HepG2 (cell line): Measurements from ENCODE around the gene GLO1. TPM values are rescaled to one million over a fixed set of nuclear protein-coding genes. Genes with fewer than 3 reads are reported as not detected.

ENCODE experiments used
- CBX5 ChIP-seq: sonication (generic); formaldehyde crosslinking; IDR thresholded peaks from 2 replicates; pipeline ENCODE4 v1.4.0; 2020; ENCODE audit warnings: missing genetic modification reagents, borderline replicate concordance
- FOXC1 ChIP-seq: sonication (generic); formaldehyde crosslinking; IDR thresholded peaks from 2 replicates; pipeline ENCODE4 v1.8.0; 2022; ENCODE audit warnings: mild to moderate bottlenecking, missing genetic modification reagents, borderline replicate concordance
- FOXK1 ChIP-seq: sonication (generic); formaldehyde crosslinking; IDR thresholded peaks from 2 replicates; pipeline ENCODE4 v1.4.0; 2020; ENCODE audit warnings: low read depth, missing genetic modification reagents, borderline replicate concordance
- IKZF4 ChIP-seq: sonication (generic); formaldehyde crosslinking; IDR thresholded peaks from 2 replicates; pipeline ENCODE4 v1.5.1; 2020; ENCODE audit warnings: borderline replicate concordance, mild to moderate bottlenecking, low read depth, missing genetic modification reagents; ENCODE audit errors: not compliant biosample characterization
- JUN ChIP-seq: sonication (generic); formaldehyde crosslinking; IDR thresholded peaks from 2 replicates; pipeline ENCODE4 v1.4.0; 2020; ENCODE audit warnings: mild to moderate bottlenecking, missing genetic modification reagents
- KDM1A ChIP-seq: IDR thresholded peaks from 2 replicates; pipeline ENCODE4 v1.6.1; 2016; ENCODE audit warnings: missing compliant biosample characterization
- MEF2D ChIP-seq: sonication (generic); formaldehyde crosslinking; IDR thresholded peaks from 2 replicates; pipeline ENCODE4 v1.5.1; 2020; ENCODE audit warnings: mild to moderate bottlenecking, missing genetic modification reagents
- NCOR1 ChIP-seq: fragments of 200-600 bp; sonication (generic); IDR thresholded peaks from 2 replicates; pipeline ENCODE4 v1.7.0; 2017; ENCODE audit warnings: antibody characterized with exemption, low read length, borderline replicate concordance
- RBAK ChIP-seq: sonication (generic); formaldehyde crosslinking; IDR thresholded peaks from 2 replicates; pipeline ENCODE4 v1.5.1; 2020; ENCODE audit warnings: mild to moderate bottlenecking, missing genetic modification reagents
- SMYD3 ChIP-seq: sonication (generic); formaldehyde crosslinking; IDR thresholded peaks from 2 replicates; pipeline ENCODE4 v1.8.1; 2023; ENCODE audit warnings: mild to moderate bottlenecking, missing genetic modification reagents
- TCF7 ChIP-seq: sonication (generic); IDR thresholded peaks from 2 replicates; pipeline ENCODE4 v1.6.1; 2016; ENCODE audit warnings: antibody characterized with exemption, low read depth
- TOE1 ChIP-seq: sonication (generic); formaldehyde crosslinking; IDR thresholded peaks from 2 replicates; pipeline ENCODE4 v1.4.0; 2020; ENCODE audit warnings: mild to moderate bottlenecking, missing genetic modification reagents
- XRCC5 ChIP-seq: fragments of 200-400 bp; formaldehyde crosslinking; optimal IDR thresholded peaks from 2 replicates; pipeline ENCODE3; 2017; ENCODE audit warnings: mild to moderate bottlenecking, low read length
- ZBTB7B ChIP-seq: sonication (generic); formaldehyde crosslinking; IDR thresholded peaks from 2 replicates; pipeline ENCODE4 v1.4.0; 2020; ENCODE audit warnings: missing genetic modification reagents
- ZNF296 ChIP-seq: sonication (generic); formaldehyde crosslinking; conservative IDR thresholded peaks from 2 replicates; pipeline ENCODE4 v1.5.0; 2020; ENCODE audit warnings: mild to moderate bottlenecking, missing genetic modification reagents
- ZNF777 ChIP-seq: sonication (generic); formaldehyde crosslinking; IDR thresholded peaks from 2 replicates; pipeline ENCODE4 v1.4.0; 2020; ENCODE audit warnings: missing genetic modification reagents
- polyA plus RNA-seq, 8 experiments: library from polyadenylated mRNA; depleted of rRNA in 3 of 8; stranded (reverse) in 7 of 8; unstranded in 1 of 8; fragments of >200 nt; fragmentation: Illumina TruSeq in 4 of 8; extraction: Trizol in 4 of 8; gene quantifications; 2 replicates each; pipeline versions ENCODE4 v1.2.1 to v1.2.3, GENCODE V29; 2011 to 2016; ENCODE audit warnings: low read depth in 4 of 8, missing spikeins in 1 of 8, mixed read lengths in 1 of 8; ENCODE audit not compliant: insufficient read depth in 1 of 8
- total RNA-seq, 5 experiments: library from RNA; depleted of rRNA; stranded (reverse); fragments of >200 nt; fragmentation: Illumina TruSeq; extraction: Trizol; gene quantifications; 2 replicates each; pipeline ENCODE4 v1.2.3, GENCODE V29; 2016; ENCODE audit warnings: low read depth in 1 of 5
- TF ChIP-seq, protein P1 (sequence below): sonication (generic); formaldehyde crosslinking; IDR thresholded peaks from 2 replicates; pipeline ENCODE4 v1.4.0; 2020; ENCODE audit warnings: mild to moderate bottlenecking, low read depth, missing genetic modification reagents
- TF ChIP-seq, protein P2 (sequence below): IDR thresholded peaks from 2 replicates; pipeline ENCODE4 v1.6.1; 2016; ENCODE audit warnings: low read depth, control low read depth
- TF ChIP-seq, protein P3 (sequence below): sonication (generic); formaldehyde crosslinking; IDR thresholded peaks from 2 replicates; pipeline ENCODE4 v1.5.0; 2020; ENCODE audit warnings: missing genetic modification reagents
- TF ChIP-seq, protein P4 (sequence below): sonication (generic); formaldehyde crosslinking; IDR thresholded peaks from 2 replicates; pipeline ENCODE4 v1.8.1; 2023; ENCODE audit warnings: mild to moderate bottlenecking, moderate library complexity, missing genetic modification reagents
- TF ChIP-seq, protein P5 (sequence below): sonication (generic); formaldehyde crosslinking; IDR thresholded peaks from 2 replicates; pipeline ENCODE4 v1.4.0; 2020; ENCODE audit warnings: mild to moderate bottlenecking, missing genetic modification reagents

Gene GLO1
- total and polyA plus RNA-seq, 2 of the 13 experiments (the other 11 are each of a cell fraction or from before 2014, with no cell fraction given), result 77.1 to 177 TPM

DNA sequence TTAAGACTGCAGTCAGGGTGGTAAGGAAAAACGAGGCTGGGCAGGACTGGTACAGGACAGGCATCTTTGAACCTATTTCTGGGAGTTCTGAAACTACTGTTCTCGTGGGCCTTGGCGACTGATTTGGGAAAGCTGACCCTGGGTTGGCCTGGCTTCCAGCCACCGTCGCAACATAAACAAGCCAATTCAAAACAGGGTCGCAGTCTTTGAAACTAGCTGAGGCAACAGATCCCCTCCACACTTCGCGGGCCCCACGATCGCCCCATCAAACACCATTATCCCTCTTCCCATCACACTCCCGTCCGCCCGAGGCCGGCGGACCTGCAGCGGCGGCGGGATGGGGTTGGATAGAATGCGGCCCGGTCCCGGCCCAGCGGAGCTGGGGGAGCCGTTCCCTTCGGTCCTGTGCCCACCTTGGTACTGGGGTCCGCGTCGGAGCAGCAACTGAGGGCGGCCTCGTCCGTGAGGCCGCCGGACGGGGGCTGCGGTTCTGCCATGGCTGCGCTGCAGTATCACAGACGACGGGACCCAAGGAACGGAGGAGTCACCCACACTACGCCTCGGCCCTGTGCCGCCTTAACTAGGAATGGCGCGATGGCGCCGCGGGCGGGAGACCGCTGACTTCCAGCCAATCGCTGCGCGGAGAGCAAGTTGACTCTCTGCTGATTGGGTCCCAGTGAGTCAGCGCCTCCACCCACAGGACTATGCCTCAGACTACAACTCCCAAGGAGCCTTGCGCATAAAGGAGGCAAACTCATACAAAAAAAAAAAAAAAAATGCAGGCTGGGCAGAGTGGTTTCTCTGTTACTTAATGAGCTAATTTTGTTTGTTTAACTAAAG is at the start of gene GLO1 (continued):
- TF ChIP-seq, protein P1, sequence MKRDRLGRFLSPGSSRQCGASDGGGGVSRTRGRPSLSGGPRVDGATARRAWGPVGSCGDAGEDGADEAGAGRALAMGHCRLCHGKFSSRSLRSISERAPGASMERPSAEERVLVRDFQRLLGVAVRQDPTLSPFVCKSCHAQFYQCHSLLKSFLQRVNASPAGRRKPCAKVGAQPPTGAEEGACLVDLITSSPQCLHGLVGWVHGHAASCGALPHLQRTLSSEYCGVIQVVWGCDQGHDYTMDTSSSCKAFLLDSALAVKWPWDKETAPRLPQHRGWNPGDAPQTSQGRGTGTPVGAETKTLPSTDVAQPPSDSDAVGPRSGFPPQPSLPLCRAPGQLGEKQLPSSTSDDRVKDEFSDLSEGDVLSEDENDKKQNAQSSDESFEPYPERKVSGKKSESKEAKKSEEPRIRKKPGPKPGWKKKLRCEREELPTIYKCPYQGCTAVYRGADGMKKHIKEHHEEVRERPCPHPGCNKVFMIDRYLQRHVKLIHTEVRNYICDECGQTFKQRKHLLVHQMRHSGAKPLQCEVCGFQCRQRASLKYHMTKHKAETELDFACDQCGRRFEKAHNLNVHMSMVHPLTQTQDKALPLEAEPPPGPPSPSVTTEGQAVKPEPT (CRISPR knock-in tag), result peak; percentile 100
- no peak for TF ChIP-seq KDM1A (CRISPR knock-in tag)
- TF ChIP-seq ZNF777 (CRISPR knock-in tag), result peak; percentile 89
- peak; percentile 39; the same call in 1 of the 2 replicates for TF ChIP-seq NCOR1
- peak; percentile 85 for TF ChIP-seq IKZF4 (CRISPR knock-in tag)
- no peak for TF ChIP-seq TCF7
- no peak for TF ChIP-seq TOE1 (CRISPR knock-in tag)
- 0 out of 2 replicates have a peak, but pooled peaks have one; percentile 28 for TF ChIP-seq CBX5 (CRISPR knock-in tag)
- TF ChIP-seq ZNF296 (CRISPR knock-in tag), result peak; percentile 79; the same call in 1 of the 2 replicates
- no peak for TF ChIP-seq RBAK (CRISPR knock-in tag)
- peak; percentile 45; the same call in 1 of the 2 replicates for TF ChIP-seq MEF2D (CRISPR knock-in tag)
- TF ChIP-seq FOXC1, result peak; percentile 73; the same call in 1 of the 2 replicates
- TF ChIP-seq ZBTB7B (CRISPR knock-in tag), result no peak
- TF ChIP-seq, protein P2, sequence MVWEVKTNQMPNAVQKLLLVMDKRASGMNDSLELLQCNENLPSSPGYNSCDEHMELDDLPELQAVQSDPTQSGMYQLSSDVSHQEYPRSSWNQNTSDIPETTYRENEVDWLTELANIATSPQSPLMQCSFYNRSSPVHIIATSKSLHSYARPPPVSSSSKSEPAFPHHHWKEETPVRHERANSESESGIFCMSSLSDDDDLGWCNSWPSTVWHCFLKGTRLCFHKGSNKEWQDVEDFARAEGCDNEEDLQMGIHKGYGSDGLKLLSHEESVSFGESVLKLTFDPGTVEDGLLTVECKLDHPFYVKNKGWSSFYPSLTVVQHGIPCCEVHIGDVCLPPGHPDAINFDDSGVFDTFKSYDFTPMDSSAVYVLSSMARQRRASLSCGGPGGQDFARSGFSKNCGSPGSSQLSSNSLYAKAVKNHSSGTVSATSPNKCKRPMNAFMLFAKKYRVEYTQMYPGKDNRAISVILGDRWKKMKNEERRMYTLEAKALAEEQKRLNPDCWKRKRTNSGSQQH (CRISPR knock-in tag), result 0 out of 2 replicates have a peak, but pooled peaks have one; percentile 21
- TF ChIP-seq, protein P3, sequence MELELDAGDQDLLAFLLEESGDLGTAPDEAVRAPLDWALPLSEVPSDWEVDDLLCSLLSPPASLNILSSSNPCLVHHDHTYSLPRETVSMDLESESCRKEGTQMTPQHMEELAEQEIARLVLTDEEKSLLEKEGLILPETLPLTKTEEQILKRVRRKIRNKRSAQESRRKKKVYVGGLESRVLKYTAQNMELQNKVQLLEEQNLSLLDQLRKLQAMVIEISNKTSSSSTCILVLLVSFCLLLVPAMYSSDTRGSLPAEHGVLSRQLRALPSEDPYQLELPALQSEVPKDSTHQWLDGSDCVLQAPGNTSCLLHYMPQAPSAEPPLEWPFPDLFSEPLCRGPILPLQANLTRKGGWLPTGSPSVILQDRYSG (CRISPR knock-in tag), result peak; percentile 60; the same call in 1 of the 2 replicates
- 0 out of 2 replicates have a peak, but pooled peaks have one; percentile 35 for TF ChIP-seq JUN (CRISPR knock-in tag)
- TF ChIP-seq, protein P4, sequence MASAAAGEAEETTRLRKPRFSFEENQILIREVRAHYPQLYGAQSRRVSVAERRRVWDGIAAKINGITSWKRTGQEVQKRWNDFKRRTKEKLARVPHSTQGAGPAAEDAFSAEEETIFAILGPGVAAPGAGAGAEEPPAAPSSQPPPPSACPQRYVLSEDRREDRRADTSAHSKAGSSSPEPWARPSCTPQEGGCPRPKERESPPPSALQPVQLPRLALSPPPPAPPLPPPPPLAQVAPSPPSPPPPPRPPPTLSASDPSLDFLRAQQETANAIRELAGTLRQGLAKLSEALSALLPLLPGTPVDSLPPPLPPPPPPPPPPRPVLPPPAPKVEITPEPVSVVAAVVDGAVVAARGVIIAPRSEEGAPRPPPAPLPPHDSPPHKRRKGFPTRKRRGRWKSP (CRISPR knock-in tag), result peak; percentile 88
- peak; percentile 74; the same call in 1 of the 2 replicates for TF ChIP-seq FOXK1 (CRISPR knock-in tag)
- peak; percentile 74; the same call in 1 of the 2 replicates for TF ChIP-seq SMYD3
- TF ChIP-seq XRCC5, result peak; percentile 76
- TF ChIP-seq, protein P5, sequence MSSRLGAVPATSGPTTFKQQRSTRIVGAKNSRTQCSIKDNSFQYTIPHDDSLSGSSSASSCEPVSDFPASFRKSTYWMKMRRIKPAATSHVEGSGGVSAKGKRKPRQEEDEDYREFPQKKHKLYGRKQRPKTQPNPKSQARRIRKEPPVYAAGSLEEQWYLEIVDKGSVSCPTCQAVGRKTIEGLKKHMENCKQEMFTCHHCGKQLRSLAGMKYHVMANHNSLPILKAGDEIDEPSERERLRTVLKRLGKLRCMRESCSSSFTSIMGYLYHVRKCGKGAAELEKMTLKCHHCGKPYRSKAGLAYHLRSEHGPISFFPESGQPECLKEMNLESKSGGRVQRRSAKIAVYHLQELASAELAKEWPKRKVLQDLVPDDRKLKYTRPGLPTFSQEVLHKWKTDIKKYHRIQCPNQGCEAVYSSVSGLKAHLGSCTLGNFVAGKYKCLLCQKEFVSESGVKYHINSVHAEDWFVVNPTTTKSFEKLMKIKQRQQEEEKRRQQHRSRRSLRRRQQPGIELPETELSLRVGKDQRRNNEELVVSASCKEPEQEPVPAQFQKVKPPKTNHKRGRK (CRISPR knock-in tag), result no peak
